GM12864 (cell line): ENCODE measurements around the gene HSD11B1L.
A peak's percentile ranks its signal among the peaks of the same experiment; 100 is the strongest.

Experiments
- DNase-seq: peaks from one replicate; pipeline ENCODE4 v3.0.0-alpha.2; 2011; ENCODE audit warnings: low read depth
- H3K4me3 ChIP-seq: 2 replicates; pipeline ENCODE4 v1.5.1; 2011; ENCODE audit warnings: mild to moderate bottlenecking, low read depth, low read length, control low read depth
- TF ChIP-seq, protein P1 (sequence below): IDR thresholded peaks from 2 replicates; pipeline ENCODE4 v1.5.1; 2011; ENCODE audit warnings: low read depth, mild to moderate bottlenecking, moderate library complexity, low read length, control low read depth, inconsistent platforms; ENCODE audit errors: missing control alignments

HSD11B1L gene

DNA sequence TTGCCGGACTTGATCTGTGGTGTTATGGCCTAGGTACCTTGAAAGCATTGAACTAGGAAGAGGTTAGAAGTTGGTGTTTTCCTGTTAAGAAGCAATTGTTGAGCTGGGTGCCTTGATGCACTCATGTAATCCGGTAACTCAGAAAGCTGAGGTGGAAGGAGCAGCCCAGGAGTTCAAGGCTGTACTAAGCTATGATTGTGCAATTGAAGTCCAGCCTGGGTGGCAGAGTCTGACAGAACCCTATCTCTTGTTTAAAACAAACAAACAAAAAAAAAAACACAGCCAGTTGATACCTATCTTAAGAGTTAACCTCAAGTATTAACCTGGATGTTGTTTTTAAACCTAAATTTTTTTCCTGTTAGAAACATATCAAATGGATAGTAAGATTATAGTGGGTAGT is 38.6 kb upstream of the HSD11B1L start:
- no peak for DNase-seq
- H3K4me3 ChIP-seq = no peak overlapping the region
- TF ChIP-seq, protein P1, sequence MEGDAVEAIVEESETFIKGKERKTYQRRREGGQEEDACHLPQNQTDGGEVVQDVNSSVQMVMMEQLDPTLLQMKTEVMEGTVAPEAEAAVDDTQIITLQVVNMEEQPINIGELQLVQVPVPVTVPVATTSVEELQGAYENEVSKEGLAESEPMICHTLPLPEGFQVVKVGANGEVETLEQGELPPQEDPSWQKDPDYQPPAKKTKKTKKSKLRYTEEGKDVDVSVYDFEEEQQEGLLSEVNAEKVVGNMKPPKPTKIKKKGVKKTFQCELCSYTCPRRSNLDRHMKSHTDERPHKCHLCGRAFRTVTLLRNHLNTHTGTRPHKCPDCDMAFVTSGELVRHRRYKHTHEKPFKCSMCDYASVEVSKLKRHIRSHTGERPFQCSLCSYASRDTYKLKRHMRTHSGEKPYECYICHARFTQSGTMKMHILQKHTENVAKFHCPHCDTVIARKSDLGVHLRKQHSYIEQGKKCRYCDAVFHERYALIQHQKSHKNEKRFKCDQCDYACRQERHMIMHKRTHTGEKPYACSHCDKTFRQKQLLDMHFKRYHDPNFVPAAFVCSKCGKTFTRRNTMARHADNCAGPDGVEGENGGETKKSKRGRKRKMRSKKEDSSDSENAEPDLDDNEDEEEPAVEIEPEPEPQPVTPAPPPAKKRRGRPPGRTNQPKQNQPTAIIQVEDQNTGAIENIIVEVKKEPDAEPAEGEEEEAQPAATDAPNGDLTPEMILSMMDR = no peak

DNA sequence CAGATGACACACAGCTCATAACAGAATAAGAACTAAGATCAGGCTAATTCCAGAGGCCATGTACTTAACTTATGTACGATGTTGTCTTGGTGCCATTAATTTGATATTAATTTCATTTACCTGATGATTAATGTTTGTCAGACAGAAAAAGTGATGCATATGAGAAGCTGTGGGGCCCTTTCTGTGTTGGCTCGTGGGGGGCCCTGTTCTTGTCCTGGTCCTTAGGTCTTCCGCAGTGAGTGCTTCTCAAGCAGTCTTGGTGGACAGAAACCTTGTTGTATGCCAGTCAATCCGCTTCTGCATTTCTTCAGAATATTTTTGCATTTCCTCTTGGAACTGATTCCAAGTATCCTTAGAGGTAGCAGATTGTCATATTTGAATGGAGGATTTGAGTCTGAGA is 37.8 kb upstream of the HSD11B1L start:
- no peak overlapping the region for H3K4me3 ChIP-seq
- TF ChIP-seq, protein P1 = no peak
- DNase-seq = no peak

DNA sequence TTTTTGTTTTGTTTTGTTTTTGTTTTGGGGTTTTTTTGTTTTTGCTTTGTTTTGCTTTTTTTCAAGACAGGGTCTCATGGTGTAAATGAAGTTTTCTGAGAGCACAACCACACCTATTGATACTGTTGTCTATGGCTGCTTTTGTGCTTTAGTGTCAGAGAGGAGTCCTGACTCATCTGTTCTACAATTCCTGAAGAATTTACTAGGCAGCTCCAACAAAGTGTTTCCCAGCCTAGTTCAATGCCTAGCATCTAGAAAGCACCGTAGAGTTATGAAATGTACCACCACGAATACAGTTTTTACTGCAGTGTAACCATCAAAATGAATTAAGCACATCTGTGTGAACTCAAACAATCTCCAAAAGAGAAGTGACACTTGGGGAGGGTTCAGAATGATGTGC is 36.8 kb upstream of the HSD11B1L start:
- H3K4me3 ChIP-seq = no peak overlapping the region
- TF ChIP-seq, protein P1 = no peak
- no peak for DNase-seq

DNA sequence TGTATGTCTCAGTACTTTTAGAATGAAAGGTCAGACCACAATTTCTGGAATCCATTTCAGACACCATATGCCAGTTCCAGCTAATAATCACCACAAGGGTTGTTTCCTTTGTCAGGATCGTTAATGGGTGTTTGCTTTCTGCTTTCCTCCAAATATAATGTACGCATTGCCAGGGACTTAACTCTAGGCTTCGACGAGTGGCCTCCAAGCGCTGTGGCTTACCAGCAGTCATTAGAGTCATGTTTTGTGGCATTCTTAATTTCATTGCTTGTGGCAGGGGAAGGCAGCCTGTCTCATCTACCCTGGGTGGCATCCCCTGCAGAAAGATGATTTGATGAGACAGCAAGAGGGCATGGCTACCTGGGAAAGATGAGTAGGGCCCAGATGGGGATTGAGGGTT is 35.4 kb upstream of the HSD11B1L start:
- no peak for DNase-seq
- TF ChIP-seq, protein P1 = no peak
- no peak overlapping the region for H3K4me3 ChIP-seq

DNA sequence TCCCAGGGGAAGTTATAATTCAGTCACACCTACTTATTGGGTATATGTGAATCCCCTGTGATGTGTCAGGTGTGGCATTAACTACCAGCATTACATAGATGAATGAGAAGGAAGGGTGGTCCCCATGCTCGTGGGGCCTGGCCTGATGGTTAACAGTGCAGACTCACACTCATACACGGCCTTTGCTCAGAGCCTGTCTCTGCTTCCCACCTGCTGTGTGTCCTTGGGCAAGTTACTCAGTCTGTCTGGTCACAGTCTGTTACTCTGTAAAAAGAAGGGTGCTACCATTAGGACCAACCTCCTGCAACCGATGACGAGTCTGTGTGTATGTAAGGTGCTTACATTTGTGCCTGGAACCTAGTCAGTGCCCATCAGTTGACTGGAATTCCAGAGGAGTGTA is 34.1 kb upstream of the HSD11B1L start:
- TF ChIP-seq, protein P1 = no peak
- no peak overlapping the region for H3K4me3 ChIP-seq
- DNase-seq = no peak

DNA sequence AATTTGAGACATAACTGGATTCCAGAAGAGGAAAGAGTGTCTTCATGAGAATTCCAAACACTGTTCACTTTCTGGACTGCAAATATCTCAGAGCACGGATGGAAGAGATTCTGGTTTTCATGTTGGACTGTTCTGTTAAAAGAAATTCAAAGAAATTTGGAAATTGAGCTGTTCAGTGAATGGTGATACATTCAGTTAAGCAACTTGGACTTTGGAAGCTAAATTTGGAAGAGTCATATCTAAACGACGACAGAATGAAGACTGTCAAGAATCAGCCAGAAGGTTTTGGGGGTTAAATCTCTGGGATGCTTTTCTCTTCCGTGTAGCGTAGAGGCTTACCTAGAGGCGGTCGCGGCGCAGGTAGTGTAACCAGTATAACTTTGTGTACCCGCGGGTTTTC is 32.4 kb upstream of the HSD11B1L start:
- TF ChIP-seq, protein P1 = no peak
- no peak for DNase-seq
- H3K4me3 ChIP-seq = no peak overlapping the region

DNA sequence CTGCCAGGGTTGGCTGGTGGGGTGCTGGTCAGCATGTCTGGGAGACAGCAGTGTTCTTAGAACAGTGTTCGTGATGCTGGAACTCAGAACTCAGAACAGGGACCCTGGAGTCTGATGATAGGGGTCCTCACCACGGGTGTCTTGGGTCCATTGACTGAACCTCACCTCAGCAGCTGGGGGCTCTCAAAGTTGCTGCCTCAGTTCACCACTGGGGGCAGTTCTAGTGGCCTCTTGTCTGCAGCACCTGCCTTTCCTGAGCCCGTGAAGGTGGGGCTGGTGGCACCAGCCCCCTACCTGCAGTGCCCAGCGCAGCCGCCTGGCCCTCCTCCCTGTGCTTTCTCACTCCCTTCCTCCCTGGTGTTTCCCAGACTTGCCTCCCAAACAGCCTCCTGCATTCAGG is 29.5 kb upstream of the HSD11B1L start:
- H3K4me3 ChIP-seq = no peak overlapping the region
- TF ChIP-seq, protein P1 = peak; percentile 33
- no peak for DNase-seq
